Effector CD4-positive, alpha-beta T cell (primary cell): ENCODE results near the gene SLC25A34.

ENCODE experiments used
- DNase-seq: peaks from one replicate; pipeline ENCODE4 v3.0.0-alpha.2; 2020

Gene SLC25A34

GRCh38 chr1:15714406-15715136, 21.5 kb upstream of the SLC25A34 start:
- no peak for DNase-seq

GRCh38 chr1:15717418-15718125, 18.5 kb upstream of the SLC25A34 start:
- DNase-seq = no peak

DNA sequence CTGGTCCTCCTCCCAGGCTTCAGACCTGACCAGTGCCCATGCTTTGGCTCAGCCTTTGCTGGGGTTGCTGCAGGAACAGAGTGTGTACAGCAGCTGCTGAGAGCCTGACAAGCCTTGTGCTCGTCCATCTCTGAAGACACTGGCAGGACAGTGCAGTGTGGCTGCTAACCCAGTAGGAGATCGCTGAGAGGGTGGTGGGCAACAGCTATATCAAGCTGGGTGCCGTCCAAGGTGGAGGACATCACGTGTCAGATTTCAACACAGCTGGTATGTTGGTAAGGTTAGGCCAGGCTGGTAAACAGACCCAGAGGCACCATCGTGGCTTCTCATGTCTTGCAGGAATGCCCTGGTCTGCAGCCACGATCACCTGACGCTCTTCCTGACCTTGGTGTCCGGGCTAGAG, 17.9 kb upstream of the SLC25A34 start:
- no peak for DNase-seq

- no peak for DNase-seq
Observed at GRCh38 chr1:15719381-15720120, 16.5 kb upstream of the SLC25A34 start.

- no peak for DNase-seq
Observed at GRCh38 chr1:15720861-15721260, 15.2 kb upstream of the SLC25A34 start.

GRCh38 chr1:15722411-15722810, 13.6 kb upstream of the SLC25A34 start:
- DNase-seq = no peak

DNA sequence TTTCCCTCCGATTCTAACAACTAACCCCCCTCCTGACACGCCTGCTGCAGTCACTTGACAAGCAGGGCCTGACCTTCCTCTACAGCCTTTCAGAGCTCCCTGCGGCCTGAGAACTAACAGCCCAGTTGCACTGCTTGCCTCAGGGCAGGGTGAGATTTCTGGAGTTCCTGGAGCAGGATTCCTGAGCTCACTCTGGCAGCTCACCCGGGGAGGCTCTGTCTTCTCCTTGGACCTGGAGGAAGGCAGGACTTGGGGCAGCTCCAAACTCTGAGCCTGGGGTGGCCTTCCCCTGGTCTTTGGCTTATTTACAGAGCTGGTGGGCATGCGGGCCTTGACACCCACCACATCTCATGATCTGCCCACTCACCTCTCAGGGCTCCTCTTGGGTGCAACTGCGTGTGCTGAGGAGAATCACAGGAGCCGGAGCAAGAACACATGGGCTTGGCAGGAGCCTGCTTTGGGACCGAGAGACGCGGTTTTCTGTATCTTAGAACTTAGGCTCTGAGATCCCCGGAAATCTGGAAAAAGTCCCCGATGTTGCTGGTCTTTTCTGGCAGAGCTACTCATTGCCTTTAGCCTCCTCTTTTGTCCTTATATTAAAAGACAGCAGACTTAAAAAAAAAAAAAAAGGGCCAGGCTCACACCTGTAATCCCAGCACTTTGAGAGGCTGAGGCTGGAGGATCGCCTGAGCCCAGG, 13.1 kb upstream of the SLC25A34 start:
- DNase-seq = no peak

GRCh38 chr1:15723631-15724246, 12.3 kb upstream of the SLC25A34 start:
- DNase-seq = no peak

GRCh38 chr1:15724949-15725880, 10.8 kb upstream of the SLC25A34 start:
- no peak for DNase-seq

DNA sequence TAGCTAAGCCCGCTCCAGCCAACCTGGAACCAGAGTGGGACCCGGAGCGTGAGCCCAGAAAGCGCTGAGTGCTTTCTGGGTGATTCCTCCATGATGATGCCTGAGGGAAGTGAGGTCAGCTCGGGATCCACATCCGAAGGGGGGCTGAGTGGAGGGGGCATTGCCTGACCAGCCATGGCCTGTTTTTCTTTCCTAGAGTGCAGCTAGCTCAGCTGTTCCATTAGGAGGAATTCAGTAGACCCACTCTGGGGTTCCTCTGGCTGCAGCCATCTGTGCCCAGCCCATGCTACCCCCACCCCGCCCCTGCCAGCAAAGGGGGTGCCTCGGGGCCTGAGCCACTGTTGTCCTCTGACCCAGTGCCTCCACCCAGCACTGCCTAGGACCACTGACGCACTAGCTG, 9.6 kb upstream of the SLC25A34 start:
- no peak for DNase-seq

- no peak for DNase-seq
Observed at GRCh38 chr1:15727021-15727420, 9.0 kb upstream of the SLC25A34 start.

- DNase-seq = no peak
Observed at GRCh38 chr1:15727424-15727823, 8.6 kb upstream of the SLC25A34 start.

GRCh38 chr1:15727866-15728534, 8.1 kb upstream of the SLC25A34 start:
- DNase-seq = no peak

DNA sequence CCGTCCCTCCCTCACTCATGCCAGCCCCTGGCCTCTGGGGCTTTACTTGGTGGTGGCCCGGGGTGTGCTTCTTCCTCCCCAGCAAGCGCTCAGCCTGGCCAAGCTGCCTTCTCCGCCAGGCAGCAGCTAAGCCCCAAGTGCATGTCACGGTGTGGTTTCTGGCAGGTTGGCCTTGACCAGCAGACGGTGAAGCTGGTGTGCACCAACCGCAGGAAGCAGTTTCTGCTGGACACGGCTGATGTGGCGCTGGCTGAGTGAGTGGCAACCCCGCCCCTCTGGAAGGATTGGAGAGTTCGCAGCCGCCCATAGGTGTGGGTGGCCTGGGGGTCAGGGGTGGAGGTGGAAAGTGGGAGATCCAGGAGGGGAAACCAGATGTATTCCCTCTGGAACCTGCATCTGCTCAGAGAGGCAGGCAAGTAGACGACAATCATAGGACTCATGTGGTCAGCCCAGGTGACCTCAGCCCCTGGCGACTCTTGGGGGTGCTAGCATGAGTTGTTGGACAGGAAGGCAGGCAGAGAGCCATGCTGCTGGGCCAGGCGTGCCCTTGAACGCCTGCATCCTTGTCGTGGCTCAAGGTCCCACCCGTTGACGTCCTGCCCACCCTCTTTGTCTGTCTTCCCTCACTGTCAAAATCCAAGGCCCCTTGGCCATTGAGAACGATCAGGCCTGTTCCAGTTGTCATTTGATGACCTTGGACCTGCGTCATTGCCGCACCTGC, 7.0 kb upstream of the SLC25A34 start:
- DNase-seq = no peak

- DNase-seq = no peak
Observed at GRCh38 chr1:15730423-15730822, 5.6 kb upstream of the SLC25A34 start.

DNA sequence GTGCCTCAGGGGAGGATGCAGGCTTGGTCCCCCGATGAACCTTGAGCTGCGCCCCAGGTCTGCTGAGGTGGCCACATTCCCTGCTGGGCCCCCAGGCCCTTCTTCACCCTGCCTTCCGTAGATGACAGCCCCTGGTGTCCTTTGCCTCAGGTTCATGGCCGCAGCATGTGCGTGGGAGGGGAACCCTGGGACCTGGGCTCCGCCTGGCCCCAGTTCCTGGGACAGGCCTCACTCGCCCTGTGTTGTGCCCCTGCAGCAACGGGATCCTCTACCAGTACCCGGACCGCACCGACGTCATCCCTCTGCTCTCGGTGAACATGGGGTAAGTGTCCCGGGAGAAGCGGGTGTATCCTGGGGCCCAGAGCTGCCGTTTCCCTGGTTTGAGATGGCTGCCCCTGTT, 5.1 kb upstream of the SLC25A34 start:
- no peak for DNase-seq

DNA sequence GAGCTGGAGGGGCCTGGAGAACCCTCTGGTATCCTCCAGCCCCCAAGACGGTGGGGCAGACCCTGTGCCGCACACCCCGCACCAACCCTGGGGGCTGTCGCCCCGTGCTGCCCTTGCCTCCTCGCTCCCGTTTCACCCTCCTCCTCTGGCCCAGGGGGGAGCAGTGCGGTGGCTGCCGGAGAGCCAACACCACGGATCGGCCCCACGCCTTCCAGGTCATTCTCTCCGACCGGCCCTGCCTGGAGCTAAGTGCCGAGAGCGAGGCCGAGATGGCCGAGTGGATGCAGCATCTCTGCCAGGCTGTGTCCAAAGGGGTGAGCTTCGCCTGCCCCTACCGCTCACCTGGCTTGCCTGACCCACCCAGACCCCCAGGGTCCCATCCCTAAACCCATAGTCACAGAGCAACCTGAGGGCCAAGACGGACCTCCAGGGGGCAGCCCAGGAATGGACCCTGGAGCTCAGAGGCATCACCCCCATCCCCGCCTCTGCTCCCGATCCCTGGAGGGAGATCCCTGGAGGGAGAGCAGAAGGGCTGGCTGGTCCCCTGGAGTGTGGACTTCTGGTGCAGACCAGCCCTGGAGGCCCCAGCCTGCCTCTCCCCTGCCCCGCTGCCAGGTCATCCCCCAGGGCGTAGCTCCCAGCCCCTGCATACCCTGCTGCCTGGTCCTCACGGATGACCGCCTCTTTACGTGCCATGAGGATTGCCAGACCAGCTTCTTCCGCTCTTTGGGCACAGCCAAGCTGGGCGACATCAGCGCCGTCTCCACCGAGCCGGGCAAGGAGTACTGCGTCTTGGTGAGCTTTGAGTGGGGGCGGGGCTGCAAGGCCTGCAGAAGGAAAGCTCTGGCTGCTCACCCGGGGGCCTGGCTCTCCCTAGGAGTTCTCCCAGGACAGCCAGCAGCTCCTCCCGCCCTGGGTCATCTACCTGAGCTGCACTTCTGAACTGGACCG, 4.0 kb upstream of the SLC25A34 start:
- DNase-seq = no peak

GRCh38 chr1:15732686-15733081, 3.4 kb upstream of the SLC25A34 start:
- no peak for DNase-seq

- no peak for DNase-seq
Observed at GRCh38 chr1:15733218-15733725, 2.8 kb upstream of the SLC25A34 start.
